NCI-H69 (cell line): ENCODE measurements around the gene KRT72.
"Not testable (repeated sequence)": the region's sequence is repeated elsewhere in the genome, so short reads cannot be mapped to it uniquely, and the experiment has no call there.

Source experiments
- DNase-seq: peaks from one replicate; lab custom pipeline; 2025; lab: John Stamatoyannopoulos, UW

Gene KRT72

GRCh38 chr12:52606581-52607218 is 5.4 kb upstream of the KRT72 start:
- no peak for DNase-seq

DNA sequence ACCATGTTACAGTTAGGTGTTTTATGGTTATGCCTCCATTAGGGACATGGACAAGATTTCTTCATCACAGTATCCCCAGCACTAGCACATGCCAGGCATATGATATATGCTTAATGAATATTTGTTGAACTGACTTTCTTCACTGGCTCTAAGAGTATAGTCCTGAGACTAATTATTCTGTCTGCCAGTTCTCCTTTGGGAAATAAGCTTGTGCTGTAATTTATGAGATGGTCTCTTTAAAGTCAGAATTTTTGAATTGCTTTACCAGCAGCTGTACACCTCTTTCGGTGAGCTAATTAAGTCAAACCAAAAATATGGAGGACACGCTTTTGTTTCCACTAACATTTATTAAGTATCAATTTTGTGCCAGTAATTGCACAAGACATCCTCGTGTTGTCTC is 4.8 kb upstream of the KRT72 start:
- DNase-seq = no peak

- no peak for DNase-seq
These were observed 4.3 kb upstream of the KRT72 start for GRCh38 chr12:52605542-52605941.

DNA sequence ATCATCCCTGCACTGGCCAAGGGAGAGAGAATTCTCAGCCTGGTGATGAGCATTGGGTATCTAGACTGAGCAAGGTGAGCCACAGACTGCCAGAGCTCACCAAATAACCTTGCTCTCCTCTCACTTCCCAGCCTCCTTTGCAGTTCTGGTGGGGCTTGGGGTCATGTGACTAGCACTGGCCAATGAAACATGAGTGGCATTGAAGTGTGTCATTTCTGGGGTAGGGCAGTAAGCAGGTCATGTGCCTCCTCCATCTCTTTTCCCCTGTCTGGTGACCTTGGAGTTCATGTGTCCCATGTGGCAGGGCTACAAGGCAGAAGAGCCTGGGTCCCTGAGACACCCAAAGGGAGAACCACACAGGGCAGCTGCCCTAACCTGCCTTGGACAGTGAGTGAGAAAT is 3.6 kb upstream of the KRT72 start:
- DNase-seq = no peak

DNA sequence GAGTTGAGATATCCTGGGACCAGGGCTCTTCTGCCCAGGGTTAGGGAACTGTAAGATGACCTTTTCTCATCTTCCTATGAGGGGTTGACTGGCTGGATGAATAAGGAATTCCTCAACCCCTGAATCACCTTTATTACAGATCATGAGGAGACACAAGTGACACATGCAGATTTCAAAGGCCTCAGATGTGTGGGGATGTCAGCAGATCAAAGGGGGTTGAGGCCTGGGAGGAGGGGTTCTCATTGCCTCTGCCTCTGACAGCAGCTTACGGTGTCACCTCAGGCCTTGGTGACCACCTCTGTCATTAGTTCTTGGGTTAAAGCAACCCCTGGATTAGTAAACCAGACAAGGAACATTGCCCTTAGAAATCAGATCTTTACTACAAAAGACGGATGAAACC is 2.1 kb upstream of the KRT72 start:
- DNase-seq = no peak

DNA sequence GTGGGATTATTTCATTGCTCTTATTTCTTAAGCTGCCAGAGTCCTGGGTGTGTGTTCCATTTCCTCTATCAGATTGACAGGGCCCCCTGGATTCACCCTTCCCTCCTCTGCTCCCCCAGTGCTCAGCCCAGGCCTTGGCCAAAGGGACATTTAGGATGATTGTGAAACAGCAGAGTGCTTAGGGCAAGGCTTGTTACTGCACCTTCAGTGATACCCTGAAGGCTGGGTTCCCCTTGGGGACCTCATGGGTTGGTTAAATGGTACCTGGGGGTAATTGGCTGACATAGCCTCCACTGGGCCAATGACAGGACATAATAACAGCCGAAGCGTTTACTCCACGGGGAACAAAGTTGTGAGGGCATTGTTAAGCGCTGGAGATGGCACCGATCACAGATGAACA is 1.3 kb upstream of the KRT72 start:
- DNase-seq = no peak

GRCh38 chr12:52601671-52602070 is 408 bp upstream of the KRT72 start:
- DNase-seq = no peak

DNA sequence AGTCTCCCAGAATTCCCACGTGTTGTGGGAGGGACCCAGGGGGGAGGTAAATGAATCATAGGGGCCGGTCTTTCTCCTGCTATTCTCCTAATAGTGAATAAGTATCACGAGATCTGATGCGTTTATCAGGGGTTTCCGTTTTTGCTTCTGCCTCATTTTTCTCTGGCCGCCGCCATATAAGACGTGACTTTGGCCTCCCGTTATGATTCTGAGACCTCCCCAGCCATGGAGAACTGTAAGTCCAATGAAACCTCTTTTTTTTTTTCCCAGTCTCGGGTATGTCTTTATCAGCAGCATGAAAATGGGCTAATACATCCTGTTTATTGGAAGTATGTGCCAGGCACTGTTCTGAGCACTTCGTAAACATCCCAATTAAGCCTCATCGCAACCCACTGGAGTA is 788 bp downstream of the KRT72 start:
- DNase-seq = no peak

DNA sequence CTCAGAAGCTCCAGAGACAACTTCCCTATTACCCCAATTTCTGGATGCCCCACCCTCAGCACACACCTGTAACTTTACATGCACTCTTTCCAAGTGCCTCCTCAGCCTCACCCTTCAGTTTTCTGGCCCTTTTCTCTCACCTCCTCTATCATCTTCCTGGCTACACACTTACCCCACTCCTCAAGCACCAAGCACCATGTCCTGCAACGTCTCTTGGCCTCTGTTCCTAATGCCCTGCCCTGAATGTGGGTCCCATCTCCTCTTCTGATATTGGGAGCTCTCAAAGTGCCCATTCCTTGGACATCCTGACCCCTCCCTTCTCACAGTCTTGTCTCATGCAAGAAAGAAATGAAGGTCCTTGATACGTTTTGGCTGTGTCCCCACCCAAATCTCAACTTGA is 1.2 kb downstream of the KRT72 start:
- DNase-seq = no peak

DNA sequence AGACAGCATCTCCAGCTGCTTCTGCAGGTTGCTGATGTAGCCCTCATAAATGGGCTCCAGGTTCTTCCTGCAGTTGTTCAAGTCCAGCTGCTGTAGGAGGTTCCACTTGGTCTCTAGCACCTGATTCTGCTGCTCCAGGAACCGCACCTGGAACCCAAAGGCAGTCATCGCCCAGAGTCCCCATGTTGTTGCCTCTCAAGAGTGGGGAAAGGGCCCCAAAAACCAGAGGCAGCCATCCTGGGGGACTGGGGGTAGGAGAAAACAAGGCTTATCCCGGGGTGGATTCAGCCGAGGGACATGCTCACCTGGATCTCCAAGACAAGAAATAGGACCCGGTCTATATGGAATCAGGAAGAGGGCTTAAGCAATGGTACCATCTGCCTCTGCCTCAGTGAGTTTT is 2.3 kb downstream of the KRT72 start:
- no peak for DNase-seq

DNA sequence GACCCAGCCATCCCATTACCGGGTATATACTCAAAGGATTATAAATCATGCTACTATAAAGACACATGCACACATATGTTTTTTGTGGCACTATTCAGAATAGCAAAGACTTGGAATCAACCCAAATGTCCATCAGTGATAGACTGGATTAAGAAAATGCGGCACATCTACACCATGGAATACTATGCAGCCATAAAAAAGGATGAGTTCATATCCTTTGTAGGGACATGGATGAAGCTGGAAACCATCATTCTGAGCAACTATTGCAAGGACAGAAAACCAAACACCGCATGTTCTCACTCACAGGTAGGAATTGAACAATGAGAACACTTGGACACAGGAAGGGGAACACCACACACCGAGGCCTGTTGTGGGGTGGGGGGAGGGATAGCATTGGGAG is 7.0 kb downstream of the KRT72 start:
- not testable (repeated sequence) for DNase-seq

DNA sequence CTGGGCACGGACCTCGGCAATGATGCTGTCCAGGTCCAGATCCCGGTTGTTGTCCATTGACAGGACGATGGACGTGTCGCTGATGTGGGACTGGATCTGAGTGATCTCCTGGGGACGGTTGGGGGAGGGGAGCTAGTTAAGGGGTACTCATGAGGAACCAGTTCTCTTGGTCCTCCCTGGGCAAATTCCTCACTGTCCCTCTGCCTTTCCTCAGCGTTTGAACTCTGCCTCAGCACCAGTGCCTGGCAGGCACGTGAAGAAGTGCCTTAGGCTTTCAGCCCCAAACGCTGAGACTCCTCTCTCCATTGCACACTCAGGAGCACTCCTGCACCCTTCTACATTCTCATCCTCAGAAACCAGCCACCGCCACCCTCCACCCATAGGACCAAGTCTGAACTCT is 9.7 kb downstream of the KRT72 start:
- DNase-seq = no peak

GRCh38 chr12:52590021-52590420 is 11.2 kb downstream of the KRT72 start:
- no peak for DNase-seq

GRCh38 chr12:52587563-52587962 is 13.7 kb downstream of the KRT72 start:
- no peak for DNase-seq

GRCh38 chr12:52585946-52586345 is 15.3 kb downstream of the KRT72 start:
- DNase-seq = no peak

- no peak for DNase-seq
These were observed 16.2 kb downstream of the KRT72 start for GRCh38 chr12:52585066-52585465.

GRCh38 chr12:52584156-52584682 is 17.0 kb downstream of the KRT72 start:
- no peak for DNase-seq

DNA sequence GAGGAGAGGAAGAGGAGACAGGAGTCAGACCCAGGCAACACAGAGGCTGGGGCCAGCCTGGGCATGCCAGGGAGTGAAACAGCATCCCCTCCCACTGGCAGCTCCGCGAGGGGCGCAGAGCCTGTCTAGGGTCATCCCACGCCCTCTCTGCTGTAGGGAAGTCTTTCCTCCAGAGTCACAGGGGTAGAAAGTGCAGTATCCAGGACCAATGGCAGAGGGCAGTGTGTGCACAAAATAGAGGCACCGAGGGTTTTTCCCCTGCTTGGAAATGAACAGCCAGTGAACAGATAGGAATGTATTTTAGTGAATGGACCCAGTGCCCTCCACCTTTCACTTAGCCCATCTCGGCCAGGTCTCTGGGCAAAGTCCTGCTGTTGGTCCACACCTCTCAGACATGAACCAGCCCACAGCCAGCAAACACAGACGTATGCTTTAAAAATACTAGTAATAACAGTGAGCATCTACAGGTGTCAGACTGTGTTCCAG is 18.2 kb downstream of the KRT72 start:
- DNase-seq = peak; percentile 82

GRCh38 chr12:52582486-52582885 is 18.8 kb downstream of the KRT72 start:
- DNase-seq = no peak

GRCh38 chr12:52581481-52581880 is 19.8 kb downstream of the KRT72 start:
- peak; percentile 39 for DNase-seq

GRCh38 chr12:52581066-52581465 is 20.2 kb downstream of the KRT72 start:
- no peak for DNase-seq

DNA sequence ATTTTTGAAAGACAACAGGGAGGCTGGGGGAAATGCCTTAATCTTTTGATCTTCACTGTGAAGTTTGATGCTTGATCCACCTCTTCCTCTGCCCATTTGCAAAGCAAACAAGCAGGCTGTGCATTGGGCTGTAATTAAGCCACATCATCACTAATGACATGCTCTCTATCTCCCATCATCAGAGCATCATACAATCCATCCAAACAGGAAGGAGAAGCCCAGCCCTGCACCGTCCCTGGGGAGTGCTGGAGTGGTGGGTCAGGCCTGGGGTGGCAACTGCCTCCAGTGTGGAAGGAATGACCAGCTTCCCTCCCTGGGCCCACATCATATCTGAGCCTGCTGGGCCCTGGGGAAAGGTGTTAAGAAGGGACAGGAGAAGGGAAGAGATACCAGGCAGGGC is 20.8 kb downstream of the KRT72 start:
- peak; percentile 84 for DNase-seq

GRCh38 chr12:52579468-52580465 is 21.5 kb downstream of the KRT72 start:
- no peak for DNase-seq
